ENCODE results near the gene OAF.

DNA sequence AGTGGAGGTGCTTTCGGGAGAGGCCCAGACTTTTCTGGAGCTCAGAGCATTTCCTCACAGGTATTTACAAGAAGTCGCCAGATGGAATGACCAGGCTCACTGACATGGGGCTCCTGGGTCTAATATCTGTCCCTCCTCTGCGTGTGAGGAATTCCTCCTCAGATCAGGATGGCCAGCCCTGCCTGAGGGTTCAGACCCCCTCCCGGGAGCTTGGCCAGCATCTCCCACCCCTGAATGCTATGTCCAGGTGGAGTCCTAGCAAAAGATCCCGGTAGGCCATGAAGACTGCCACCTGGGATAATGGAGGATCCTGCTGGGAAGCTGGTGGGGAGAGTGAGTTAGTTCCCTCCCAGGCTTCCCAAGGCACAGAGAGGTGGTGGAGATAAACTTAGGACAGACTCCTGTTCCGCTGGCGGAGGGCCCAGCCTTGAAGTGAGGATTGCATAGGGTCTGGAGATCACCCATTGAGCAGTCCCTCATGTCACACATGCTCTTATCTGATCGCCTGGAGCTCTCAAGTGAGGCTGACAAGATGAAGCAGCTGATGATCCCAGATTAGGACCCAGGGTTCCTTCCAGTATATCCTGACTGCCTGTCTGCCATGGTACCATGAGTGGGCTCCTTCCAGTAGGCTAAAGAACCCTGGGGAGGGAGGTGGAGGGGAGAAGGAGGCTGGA lies 5.7 kb downstream of the OAF start:
- no peak for TF ChIP-seq POLR2AphosphoS5 (IDR thresholded peaks at IDR 0.05; ENCODE audit: low read depth)
- TF ChIP-seq, protein P1, sequence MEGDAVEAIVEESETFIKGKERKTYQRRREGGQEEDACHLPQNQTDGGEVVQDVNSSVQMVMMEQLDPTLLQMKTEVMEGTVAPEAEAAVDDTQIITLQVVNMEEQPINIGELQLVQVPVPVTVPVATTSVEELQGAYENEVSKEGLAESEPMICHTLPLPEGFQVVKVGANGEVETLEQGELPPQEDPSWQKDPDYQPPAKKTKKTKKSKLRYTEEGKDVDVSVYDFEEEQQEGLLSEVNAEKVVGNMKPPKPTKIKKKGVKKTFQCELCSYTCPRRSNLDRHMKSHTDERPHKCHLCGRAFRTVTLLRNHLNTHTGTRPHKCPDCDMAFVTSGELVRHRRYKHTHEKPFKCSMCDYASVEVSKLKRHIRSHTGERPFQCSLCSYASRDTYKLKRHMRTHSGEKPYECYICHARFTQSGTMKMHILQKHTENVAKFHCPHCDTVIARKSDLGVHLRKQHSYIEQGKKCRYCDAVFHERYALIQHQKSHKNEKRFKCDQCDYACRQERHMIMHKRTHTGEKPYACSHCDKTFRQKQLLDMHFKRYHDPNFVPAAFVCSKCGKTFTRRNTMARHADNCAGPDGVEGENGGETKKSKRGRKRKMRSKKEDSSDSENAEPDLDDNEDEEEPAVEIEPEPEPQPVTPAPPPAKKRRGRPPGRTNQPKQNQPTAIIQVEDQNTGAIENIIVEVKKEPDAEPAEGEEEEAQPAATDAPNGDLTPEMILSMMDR (IDR thresholded peaks at IDR 0.05; ENCODE audit: insufficient read depth, low read length), result no peak
